Lower leg skin (tissue), 3 donors: Measurements from ENCODE around the gene GSK3B.

Experiments used
- POLR2A ChIP-seq, 2 donors: fragments of 450-650 bp; IDR thresholded peaks; one replicate each; pipeline ENCODE4 v1.6.1; 2016 to 2017; ENCODE audit warnings: antibody characterized with exemption in 2 of 2, mild to moderate bottlenecking in 1 of 2, moderate library complexity in 1 of 2
- TF ChIP-seq, protein P1 (sequence below), 3 donors: fragments of 450-650 bp; IDR thresholded peaks; one replicate each; pipeline ENCODE4 v1.5.1; 2016; ENCODE audit warnings: antibody characterized with exemption in 3 of 3, mild to moderate bottlenecking in 3 of 3, moderate library complexity in 2 of 3

DNA sequence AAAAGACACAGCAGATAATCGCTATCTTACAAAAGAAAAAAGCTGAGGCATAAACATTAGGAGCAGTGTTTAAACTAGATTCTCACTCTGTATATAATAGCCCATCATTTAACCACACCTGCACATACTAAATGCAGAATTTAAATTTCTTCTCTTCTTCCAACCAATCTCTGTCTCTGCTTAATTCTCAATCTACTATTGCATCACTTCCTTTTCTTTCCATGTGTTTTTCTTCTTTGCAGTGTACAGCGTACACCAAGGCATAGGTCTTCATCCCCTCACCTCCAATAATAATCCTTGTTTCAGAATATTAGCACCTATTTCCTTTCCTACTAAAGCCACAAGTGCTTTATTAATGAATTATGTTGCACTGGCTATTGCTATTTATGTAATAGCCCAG lies 221.5 kb downstream of the GSK3B start:
- TF ChIP-seq, protein P1, sequence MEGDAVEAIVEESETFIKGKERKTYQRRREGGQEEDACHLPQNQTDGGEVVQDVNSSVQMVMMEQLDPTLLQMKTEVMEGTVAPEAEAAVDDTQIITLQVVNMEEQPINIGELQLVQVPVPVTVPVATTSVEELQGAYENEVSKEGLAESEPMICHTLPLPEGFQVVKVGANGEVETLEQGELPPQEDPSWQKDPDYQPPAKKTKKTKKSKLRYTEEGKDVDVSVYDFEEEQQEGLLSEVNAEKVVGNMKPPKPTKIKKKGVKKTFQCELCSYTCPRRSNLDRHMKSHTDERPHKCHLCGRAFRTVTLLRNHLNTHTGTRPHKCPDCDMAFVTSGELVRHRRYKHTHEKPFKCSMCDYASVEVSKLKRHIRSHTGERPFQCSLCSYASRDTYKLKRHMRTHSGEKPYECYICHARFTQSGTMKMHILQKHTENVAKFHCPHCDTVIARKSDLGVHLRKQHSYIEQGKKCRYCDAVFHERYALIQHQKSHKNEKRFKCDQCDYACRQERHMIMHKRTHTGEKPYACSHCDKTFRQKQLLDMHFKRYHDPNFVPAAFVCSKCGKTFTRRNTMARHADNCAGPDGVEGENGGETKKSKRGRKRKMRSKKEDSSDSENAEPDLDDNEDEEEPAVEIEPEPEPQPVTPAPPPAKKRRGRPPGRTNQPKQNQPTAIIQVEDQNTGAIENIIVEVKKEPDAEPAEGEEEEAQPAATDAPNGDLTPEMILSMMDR (IDR thresholded peaks at IDR 0.05), result no peak
- TF ChIP-seq POLR2A (IDR thresholded peaks at IDR 0.05), result no peak
